ENCODE measurements around the gene FEZF2.
A peak's percentile ranks its signal among the peaks of the same experiment; 100 is the strongest.

FEZF2 gene

DNA sequence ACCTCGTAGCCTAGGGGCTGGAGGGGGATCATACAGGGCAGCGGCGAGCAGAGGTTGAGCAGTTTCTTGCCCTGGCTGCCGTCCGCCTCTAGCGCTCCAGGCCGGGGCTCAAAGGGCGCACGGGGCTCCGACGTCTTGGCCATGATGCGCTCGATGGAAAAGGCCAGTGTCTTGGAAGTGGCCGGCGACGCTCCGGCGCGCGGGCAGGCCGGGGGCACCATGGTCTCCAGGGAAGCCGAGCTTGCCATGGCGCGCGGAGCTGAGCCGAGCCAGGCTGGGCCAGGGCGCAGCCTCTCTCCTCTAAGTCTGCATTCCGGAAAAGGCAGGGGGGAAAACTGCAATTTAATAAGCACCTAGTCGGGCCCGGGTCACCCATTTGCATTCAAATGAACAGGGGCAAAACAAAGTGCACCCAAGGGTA is 719 bp downstream of the FEZF2 start:
- DNase-seq: no peak

DNA sequence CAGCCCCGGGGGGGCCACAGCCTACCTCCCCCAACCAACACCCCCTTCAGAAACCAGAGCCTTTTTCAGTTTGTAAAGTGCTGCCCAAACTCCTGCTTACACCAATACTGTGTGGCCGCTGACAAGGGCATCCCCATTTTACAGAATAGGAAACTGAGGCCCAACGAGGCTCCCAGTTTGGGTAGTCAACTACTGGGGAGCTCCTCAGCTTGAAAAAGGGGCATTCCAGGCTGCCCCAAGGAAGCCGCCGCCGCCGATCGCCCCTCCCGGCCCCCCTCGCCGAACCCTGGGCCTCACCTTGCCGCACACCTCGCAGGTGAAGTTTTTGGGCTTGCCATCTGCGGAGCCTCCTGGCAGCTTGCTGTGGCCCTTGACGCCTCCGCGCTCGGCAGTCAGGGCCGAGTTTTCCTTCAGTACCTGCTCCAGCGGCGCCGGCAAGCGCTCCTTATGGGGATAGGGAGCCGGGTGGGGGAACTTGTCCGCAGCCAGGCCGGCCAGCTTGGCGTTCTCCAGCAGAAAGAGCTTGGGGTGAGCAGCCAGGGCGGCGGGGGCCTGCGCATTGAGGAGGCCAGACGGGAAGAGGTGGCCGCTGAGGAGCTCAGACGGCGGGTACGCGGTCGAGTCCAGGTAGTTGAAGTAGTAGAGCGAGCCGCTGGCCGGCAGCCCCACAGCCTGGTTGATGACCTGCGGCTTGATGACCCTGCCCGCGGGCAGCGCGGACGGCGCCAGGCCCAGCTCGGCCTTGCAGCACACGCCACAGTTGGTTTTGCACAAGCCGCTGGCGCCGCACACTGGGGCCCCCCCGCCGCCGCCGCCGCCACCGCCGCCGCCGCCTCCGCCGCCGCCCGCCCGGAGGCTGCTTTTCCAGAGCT is 1.4 kb downstream of the FEZF2 start:
- no peak for DNase-seq

DNA sequence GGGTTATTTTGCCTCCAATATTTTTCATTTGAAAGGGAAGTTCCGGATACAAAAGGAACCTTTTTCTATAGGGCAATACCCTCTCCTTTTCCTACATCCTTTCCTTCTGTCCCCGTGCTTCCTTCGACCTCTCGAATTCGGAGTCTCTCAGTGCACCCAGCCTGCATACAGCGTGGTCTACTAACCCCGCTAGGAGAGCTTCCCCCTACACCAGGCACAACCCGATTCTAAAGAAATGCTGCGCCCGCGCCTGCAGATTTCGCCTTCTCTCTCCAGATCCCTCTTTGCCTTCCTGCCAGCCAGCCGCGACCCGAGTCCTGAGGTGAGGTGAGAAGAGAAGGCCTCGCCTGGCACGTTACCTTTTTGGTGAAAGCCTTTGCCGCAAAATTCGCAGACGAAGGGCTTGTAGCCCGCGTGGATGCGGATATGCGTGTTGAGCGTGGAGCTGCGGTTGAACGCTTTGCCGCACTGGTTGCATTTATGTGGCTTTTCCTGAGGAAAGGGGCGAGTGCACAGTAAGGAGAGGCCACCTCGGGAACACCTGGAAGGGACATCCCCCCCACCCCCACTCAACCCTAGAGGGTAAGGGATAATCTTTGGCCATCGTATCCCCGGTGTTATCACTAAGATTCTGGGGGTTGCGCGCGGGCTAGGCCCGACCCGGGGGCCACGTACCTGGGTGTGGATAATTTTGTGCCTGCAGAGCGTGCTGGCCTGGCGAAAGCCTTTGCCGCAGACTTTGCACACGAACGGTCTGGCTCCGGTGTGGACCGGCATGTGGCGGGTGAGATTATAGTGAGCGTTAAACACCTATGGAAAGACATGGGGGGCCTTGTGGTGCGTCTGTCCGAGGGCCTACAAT is 2.3 kb downstream of the FEZF2 start:
- DNase-seq: no peak

DNA sequence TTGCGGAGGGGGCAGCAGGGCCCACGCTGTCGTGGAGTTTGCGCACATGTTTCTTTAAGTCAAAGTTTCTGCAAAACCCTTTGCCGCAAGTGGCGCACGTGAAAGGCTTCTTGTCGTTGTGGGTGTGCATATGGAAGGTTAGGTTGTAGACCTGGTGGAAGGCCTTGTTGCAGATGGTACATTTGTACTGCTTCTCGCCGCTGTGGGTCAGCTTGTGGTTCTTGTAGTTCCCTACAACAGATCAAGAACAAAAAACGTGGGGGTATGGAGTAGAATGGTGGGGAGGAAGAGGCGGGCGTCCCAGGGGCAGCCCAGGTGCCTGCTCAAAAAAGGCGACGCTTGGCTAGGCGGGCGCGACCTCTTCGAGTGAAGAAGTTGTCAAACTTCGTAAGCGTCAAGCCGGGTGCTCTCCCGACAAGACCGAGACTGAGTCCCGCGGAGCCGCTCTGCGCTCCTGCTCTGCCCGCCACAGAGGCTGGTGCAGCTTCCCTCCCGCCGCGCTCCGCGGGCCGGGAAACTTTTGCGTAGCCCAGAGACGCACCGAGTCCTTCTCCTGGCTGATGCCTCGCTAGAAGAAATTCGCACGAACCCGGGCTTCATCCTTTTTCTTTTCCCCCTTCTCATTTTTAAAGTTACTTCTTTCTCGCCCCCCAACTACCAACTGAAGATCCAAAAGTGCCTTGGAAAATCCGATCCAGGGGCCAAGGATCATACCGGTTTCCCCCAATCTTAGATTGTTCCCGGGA is 3.1 kb downstream of the FEZF2 start:
- no peak for DNase-seq

DNA sequence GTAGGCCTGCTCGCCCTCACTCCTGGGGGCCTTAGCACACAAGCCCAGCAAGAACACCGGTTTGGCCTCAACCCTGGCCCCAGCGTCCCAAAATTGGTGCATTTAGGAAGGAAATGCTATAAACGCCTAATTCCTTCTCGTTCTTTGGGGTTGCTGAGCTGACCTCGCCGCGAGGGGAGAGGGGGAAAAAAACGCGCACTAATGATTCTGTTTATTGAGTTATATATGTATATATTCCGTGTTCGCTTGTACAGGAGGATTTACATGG is 3.9 kb downstream of the FEZF2 start:
- no peak for DNase-seq

- peak; percentile 57 for DNase-seq
These were observed 4.5 kb downstream of the FEZF2 start for GRCh38 chr3:62368705-62369475.

- DNase-seq: no peak
These were observed 5.1 kb downstream of the FEZF2 start for GRCh38 chr3:62368290-62368704.

GRCh38 chr3:62367763-62368195 is 5.6 kb downstream of the FEZF2 start:
- no peak for DNase-seq

GRCh38 chr3:62366126-62366484 is 7.2 kb downstream of the FEZF2 start:
- no peak for DNase-seq

DNA sequence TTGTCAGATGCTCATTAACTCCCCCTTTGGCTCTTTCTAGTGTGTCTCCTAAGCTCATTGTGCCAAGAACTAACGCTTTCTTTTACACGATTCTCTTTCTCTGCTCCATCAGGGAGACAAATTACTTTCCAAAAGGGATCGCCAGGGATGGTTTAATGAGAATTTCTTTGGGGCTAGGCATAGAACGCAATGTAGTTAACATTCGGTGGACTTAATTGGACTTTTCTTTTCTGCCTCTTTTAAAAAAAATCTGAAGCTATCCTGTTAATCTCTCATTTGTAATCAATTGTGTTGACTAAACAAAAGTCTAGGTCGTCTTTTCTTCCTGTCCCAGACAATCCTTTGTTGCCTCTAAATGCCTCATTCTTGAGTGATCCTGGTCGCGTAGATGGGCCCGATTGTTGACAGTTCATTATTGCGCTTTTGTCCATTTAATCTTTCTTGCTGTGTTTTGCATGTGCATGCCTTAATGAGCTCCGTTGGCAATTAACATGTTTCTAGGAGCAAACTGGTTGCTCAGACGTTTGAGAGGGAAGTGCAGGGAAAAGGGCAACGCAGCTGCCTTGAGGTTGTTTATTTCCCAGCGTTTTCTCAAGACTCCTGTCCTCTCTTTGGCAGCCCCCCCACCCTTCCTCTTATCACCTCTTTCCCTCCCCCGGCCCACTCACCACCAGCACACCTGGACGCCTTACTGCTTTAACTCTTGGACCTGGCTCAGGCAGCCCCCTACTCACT is 7.8 kb downstream of the FEZF2 start:
- DNase-seq: no peak

GRCh38 chr3:62364191-62364590 is 9.2 kb downstream of the FEZF2 start:
- DNase-seq: no peak

DNA sequence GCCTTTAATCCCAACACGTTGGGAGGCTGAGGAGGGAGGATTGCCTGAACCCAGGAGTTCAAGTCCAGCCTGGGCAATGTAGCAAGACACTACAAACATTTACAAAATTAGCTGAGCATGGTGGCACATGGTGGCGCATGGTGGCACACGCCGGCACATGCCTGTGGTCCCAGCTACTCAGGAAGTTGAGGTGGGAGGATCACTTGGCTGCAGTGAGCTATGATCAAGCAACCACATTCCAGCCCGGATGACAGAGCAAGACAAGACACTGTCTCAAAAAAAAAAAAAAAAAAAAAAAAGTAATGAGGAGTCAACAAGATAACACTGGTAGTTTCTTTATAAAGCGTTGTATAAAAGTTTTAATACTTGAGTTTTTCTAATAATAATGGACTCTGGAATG is 10.1 kb downstream of the FEZF2 start:
- DNase-seq: no peak

DNA sequence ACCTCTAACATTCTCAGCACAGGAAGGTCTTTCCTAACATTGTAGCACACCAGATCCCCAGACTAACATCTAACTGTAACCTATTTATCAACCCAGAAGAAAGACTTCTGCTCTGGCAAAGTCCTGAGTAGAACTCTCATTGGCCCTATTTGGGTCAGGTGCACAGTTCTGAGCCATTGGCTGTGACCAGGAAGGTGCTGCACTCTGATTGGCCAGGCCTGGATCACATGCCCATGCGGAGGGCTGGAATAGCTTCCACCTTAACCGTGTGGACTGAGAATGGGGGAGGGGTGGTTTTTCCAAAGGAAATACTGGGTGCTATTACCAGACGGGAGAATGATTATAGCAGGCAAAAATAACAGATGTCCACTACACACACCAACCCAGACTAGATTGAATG is 11.5 kb downstream of the FEZF2 start:
- no peak for DNase-seq

GRCh38 chr3:62361261-62361660 is 12.1 kb downstream of the FEZF2 start:
- DNase-seq: no peak

DNA sequence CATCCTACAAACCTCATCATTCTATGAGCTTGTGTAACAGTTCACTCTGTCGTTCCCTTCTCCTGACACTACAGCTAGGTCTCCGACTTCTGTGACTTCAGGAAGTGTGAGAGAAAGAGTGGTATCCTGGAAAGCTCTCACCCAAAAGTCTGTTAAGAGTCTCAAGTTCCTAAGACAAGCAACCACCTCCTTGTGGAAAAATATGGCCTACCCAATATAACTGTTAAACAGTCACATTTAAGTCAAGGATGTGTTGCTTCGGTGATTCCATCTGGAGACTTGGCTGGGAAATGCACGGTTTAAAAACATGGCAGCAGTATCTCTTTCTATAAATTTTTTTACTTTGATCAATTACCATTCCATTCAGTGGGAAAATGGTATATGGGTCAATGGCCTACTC is 13.8 kb downstream of the FEZF2 start:
- DNase-seq: no peak

DNA sequence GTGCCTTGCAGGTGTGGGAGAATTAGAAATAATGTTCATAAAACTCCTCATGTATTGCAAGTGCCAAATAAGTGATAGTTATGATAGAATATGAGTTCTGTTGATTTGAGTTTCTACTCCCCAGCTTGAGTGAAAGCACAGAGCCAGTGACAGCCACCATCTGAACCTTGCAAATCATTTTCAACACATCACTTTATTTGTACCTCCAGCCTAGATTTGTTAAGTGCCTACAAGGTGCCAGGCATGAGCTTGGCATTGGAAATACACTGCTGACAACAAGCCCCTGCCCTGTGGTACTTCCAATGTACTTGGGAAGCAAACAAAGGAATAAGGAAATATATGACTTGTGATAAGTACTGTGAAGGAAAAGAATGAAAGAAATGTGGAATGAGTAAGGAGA is 17.0 kb downstream of the FEZF2 start:
- DNase-seq: no peak

DNA sequence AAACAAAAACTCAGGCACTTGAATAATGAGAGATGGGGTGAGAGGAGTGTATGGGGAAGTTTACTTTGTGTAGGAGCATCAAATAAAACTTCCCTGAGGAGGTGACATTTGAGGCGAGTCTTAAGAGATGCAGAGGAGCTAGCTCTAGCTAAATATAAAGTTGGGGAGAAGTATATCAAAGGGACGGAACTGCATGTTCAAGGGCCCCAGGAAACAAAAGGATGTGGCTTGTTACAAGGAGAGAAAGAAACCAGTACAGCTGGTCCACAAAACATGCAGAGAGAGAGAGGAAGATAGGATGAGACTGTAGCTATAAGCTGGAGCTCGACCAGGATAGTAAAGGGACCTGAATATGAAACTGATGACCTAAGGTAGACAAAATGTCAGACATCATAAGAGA is 17.6 kb downstream of the FEZF2 start:
- no peak for DNase-seq

DNA sequence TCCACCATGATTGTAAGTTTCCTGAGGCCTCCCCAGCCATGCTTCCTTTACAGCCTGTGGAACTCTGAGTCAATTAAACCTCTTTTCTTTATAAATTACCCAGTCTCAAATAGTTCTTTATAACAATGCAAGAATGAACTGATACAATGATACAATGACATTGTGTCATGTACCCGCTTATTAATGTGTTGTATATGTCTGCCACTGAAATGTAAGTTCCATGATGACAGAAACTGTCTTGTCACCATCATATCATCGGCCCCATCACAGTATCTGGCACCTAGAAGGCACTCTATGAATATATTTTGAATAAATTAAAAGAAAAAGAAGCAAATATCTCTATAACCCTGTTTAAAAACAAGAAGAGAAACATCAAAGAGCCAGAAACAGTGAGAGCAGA is 29.6 kb downstream of the FEZF2 start:
- DNase-seq: no peak

- no peak for DNase-seq
These were observed 38.2 kb downstream of the FEZF2 start for GRCh38 chr3:62335196-62335595.

GRCh38 chr3:62332835-62333244 is 40.5 kb downstream of the FEZF2 start:
- no peak for DNase-seq

DNA sequence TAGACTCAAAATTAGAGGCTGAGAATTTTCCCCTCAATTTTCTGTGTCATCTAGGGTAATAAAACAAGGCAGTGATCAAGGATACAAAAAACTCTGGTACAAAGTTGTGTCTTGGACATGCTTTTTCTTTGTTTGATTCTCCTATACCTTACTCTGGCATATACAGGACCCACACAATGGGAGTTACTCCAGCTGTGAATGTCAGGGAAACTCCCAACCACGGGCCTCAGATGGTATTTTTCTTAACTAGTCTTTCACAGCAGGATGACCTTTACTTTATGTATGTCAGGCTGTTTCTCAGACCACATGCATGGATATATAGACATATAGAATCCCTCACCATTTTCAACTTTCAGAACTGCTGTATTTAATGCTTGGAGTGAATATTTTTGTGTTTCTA is 41.3 kb downstream of the FEZF2 start:
- no peak for DNase-seq

DNA sequence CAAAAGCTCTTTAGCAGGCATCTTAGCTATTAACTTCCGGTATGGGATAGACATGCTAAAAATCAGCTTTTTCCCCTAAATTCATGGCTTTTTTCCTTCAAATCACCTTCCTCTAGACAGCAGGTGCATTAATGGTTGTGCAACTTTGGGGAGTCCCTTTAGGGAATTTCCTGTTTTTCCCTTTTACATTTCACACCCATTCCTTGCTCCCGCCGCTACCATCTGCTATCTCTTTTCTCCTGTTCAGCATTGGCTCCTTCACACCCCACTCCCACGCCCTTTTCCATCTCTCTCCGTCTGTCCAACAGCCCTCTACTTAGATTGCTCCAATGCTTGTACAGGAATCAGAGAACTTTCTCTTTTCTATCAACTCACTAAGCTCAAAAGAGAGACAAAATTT is 43.4 kb downstream of the FEZF2 start:
- no peak for DNase-seq

Measured in NCI-H748 treated with DMSO at 0.1 percent for 48 hours (cell line).